GM18861 (cell line): ENCODE measurements around the gene CD69.
A peak's percentile ranks its signal among the peaks of the same experiment; 100 is the strongest.

Experiments
- ATAC-seq: cut with Tn5 transposase; IDR thresholded peaks from one replicate; pipeline ENCODE4 v1.9.1; 2021; ENCODE audit not compliant: unreplicated experiment

Gene CD69

DNA sequence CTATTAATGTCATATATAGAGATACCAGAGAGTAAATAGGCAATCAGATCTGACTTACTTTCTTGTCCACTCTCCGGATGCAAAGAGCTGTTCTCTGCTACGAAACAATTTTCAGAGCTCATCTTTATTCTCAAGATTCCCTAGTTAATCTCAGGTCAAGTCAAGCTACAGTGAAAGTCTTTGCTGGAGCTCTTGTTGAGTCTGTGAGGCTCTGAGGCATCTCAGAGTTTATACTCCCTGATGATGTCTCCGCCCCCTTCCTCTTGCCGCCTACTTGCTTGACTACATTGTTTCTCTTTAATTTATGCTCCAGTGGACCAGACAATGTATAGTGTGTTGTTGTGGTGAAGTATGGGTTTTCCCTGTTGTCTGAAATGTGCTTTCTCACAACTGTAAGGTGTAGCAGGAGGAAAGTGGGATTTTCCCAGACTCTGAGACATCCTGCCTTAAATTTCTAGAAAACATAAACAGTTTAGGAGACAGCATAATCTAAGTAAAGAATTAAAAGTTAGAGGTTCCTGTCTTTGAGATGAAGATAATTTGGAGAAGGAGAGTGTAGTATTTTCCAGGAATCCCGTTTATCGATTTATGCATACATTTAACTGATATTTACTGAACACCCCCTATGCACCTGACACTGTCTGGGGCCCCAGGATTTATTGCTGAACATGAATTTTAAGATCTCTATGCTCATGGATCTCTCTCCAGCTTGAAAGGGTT is at the start of gene CD69:
TSS of gene CD69 (minus strand) at position 203 of the 720 bp plus-strand sequence. CDS start at position 122, 81 bp downstream.
- ATAC-seq = peak; percentile 30

DNA sequence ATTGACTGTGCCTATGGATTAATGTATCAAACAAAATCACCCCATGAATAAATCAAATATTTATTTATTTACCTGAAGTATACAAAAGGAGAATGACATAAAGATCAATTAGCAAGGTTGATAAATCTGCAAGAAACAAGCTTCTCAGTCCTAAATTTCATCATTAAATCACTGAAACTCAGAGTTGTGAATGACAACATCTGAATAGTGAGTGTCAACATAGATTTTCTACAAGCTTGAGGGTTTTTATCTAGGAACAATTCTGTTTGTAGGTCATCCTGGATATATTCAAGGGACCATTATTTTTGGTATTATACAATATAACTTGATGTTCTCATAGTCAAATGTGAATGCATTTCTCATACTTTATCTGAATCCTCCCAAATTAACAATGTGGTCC is 49.2 kb upstream of the CD69 start:
- no peak for ATAC-seq

DNA sequence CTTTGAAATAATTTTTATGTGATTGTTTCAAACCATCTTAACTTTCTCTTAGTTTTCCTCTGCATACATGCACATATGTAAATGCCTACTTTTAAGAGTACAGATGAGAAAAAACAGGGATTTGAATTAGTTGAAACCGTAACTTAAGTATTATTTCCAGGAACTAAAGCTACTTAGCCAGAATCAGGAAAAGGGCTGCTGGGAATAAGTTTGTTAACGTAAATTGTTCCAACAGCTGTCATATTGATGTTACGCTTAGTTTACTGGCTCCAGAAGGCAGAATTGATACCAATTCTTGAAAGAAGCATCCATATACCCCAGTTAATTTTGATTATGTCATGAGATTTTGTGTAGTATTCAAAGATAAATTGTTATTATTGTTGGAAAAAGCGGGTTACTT is 48.6 kb upstream of the CD69 start:
- no peak for ATAC-seq

DNA sequence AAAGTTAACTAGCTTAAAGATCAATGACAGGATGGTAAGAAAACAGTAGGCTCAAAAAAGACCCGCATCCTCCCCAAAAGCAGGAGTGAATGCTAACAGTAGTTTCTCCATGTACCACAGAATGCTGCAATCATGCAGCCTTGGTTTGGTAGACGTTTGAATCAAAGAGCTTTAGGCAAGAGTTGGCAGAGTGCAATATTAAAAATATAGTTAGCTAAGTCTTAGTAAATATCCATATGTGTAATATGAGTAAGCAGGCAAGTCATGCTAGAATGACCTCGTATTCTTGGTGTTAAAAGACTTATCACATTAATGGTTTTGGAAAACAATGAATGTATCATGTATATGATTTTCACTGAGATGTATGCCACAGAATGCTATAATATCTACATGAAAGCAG is 47.8 kb upstream of the CD69 start:
- ATAC-seq = no peak

DNA sequence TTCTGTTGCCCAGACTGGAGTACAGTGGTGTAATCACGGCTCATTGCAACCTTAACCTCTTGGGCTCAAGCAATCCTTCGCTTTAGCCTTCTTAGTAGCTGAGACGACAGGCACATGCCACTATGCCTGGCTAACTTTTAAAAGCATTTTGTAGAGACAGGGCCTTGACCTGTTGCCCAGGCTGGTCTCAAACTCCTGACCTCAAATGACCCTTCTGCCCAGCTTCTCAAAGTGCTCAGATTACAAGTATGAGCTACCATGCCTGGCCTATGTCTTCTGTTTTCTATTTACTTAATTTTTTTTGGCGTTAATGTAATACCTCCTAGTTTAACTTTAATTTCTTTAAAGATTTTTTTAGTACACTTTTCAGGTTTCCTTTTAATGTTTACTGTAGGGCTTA is 46.0 kb upstream of the CD69 start:
- no peak for ATAC-seq

DNA sequence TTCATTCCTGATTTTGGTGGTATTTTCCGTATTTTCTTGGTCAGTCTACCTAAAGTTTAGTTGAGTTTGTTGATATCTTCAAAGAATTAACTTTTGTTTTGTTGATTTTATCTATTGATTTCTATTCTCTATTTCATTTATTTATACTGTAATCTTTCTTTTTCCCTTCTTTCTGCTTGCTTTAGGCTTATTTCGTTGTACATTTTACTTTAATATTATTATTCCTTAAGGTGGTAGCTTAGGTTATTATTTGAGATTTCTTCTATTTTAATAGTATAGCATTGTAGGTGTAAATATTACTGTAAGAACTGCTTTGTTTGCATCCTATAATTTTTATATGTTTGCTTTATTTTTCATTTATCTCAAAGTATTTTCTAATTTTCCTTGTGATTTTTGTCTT is 45.2 kb upstream of the CD69 start:
- ATAC-seq = no peak

DNA sequence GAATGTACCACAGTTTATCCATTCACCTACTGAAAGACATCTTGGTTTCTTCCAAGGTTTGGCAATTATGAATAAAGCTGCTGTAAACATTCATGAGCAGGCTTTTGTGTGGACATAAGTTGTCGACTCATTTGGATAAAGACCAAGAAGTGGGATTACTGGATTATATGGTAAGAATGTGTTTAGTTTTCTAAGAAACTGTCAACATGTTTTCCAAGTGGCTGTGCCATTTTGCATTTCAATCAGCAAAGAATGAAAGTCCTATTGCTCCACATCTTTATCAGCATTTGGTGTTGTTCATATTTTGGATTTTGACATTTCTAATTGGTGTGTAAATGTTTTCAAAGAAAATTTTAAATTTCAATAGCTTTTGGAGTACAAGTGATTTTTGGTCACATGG is 39.3 kb upstream of the CD69 start:
- no peak for ATAC-seq

DNA sequence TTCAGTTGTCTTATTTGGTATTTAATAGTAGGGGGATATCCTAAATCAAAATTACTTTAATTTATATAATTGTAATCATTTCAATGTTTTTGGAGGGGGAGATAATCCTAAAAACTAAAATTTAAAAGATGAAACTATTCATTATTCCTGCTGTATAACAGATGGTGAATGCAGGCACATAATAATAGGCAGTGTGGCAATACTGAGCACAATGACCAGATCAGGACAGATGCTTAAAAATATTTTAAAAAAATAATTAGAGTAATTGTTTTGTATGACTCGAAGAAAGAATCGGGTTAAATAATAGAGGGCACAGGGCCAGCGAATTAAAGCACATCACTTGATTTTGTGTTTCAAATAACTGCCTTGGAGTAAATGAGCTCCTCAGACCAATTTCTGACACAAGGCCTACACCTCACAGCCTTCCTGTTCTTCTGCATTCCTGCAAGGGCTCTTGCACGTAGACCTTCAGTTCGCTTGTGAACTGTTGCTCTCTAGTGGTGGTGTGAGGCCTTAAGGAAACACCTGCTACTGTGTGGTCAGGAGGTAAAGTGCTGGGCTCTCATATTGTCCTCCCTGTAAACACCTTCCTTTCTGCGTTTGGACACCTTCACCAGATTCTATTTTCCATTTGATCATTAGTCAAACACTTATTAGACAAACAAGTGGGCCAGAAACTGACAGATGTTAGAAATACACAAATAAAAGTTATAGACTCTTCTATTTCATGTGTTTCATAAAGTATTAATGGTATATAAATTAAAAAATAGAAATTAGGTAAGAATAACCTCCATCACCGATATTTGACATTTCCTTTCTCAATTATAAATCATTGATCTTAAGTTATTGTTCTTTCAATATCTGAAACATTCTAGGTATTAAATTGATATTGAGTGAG is 37.3 kb upstream of the CD69 start:
- peak; percentile 89 for ATAC-seq

DNA sequence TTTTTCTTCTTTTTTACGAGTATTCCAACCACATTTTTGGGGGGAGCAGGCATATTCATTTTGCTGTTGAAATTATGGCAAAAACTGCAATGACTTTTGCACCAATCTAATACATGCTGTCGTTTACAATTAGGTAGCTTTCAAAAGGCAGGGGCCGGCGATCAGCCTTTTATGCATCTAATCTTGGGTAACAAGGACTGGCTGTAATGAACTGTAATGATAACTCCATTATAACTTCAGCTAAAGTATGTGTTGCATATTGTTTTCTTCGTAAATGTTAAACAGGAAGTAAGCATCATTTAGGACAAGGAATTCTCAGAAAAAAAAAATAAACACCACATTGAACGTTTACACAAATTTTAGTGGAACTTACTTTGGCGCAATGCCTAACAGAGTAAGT is 36.3 kb upstream of the CD69 start:
- no peak for ATAC-seq

GRCh38 chr12:9796346-9796745 is 35.6 kb upstream of the CD69 start:
- no peak for ATAC-seq

DNA sequence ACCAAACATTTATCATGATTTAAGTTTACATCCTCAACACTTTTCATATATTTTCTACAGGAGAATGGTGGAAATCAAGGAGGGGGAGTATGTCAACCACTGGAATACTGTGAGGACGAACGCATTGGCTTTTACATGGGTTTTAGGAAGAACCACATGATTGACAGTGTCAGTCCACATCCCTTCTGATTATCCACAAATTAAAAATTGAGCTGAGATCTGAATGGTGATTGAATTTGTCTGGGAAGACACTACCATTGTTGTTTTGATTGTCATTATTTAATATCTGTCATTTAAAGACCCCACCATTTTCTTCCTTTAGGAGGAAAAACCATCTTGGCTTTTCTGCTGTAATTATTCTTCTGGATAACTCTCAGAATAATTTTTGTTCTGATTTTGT is 35.2 kb upstream of the CD69 start:
- no peak for ATAC-seq

DNA sequence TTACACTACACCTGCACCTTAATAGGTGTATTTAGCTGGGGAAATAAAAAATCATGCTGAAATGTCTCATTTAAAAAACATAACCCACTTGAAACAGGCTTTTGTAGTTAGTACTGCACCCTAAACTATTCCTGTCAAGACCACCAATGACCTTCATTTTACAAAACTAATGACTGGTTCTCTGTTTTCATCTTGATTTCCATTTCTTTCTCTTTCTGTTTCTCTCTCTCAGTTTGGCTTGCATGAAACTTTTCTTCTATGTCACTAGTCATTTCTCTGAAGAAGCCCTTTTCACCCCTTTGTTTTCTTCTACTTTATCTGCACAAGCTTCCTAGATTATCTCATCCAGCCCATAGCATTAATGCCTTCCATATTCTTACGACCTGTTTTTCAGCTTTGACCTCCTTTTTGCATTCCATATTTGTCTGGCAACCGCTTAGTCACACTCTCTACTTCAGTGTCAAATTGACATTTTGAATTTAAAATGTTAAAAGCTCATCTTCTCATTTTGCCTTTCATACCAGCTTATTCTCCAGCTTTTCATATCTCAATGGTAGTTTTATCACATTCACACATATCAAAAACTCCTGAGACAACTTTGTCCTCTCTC is 33.9 kb upstream of the CD69 start:
- no peak for ATAC-seq

DNA sequence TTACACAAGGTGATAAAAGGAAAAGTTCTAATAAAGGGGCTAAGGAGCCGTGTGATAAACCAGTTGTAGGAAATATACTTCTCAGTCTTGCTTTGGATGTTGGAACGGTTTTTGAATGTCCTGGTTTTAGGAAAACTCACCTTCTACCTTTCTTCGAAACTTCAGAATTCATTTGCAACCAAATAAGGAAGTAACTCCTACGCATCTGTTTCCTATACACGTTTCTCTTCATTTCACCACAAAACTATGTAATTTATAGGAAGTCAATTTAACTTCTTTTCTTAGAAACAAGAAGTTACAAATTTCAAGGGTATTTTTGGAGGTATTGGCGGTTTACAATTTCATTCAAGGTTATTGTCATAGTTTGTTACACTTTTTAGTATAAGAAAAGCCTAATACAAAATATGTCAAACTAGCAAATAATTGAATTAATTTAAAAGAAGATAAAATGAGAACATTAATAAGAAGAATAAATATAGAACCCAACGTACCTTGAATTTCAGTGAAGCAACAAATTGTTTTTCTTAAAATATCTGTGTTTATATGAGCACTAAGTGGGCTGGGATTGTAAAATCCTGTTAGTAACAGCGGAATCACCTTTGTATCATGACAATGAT is 33.2 kb upstream of the CD69 start:
- no peak for ATAC-seq

GRCh38 chr12:9792961-9793617 is 32.4 kb upstream of the CD69 start:
- ATAC-seq = no peak

DNA sequence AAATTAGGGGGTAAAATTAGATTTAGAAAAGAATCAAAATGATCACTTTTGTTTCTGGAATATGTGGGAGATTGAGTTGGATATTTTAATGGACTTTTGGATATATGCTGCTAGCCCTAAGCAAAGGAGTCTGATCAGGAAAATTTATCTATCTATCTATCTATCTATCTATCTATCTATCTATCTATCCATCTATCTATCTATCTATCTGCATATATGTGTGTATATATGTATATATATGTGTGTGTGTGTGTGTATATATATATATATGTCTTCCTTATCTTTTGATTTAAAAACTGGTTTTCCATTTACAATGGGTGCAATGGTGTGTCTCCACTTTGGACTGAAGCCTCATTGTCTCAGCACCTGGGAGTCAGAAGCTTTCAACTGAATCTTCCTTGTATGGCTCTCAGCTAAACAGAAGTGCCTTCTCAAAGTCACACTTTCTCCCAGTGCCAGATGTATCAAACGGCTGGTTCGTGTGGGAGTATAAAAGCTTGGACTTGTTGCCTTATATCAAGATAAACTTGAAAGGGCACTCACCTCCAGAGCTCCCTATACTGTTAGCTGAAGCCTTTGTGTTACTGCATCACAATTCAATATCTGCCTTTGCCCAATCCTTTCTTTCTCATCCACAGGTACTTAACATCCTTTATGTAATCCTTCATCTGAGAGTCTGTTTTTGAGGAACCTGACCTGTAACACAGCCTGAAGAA is 31.6 kb upstream of the CD69 start:
- no peak for ATAC-seq

GRCh38 chr12:9786726-9787717 is 26.3 kb upstream of the CD69 start:
- ATAC-seq = no peak

DNA sequence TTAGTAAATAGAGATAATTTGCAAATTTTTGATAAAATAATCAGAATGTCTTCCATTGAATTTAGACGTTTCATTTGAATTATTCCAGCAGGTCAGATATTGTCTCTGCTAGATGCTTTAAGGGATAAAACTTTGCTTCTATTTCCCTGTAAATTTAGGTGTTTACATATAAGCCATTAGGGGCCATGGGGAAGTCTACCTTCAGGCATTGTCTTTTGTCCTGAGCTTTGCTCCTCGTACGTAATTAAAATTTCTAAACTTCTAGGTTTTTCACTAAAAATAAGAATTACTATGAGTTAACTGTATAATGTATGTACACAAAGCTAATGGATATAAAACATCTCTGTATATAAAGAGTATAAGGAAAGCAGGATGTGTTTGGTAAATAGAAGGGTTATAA is 24.1 kb upstream of the CD69 start:
- no peak for ATAC-seq

DNA sequence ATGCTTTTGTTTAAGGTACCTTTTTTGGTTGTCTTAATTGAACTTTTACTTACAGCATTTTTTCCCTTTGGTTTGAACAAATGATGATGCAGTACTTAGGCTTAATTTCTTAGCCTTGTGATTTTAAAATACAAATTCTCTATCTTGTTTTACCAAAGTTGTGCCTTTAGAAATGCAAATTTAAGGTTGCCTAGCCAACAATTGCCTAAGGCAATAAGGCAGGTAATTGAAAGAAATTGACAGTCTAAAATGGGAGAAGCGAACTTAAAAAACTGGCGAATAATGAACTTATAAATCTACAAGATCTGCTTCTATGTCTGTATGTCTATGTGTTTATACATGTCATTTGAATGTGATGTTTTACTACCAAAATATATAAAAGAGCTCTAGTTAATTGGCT is 23.6 kb upstream of the CD69 start:
- ATAC-seq = no peak
